Heart left ventricle (tissue), 16 donors: ENCODE measurements around the gene C1orf141. TPM values are rescaled to one million over a fixed set of nuclear protein-coding genes. Genes with fewer than 3 reads are reported as not detected.

ENCODE experiments used
- ATAC-seq, 4 donors: fragments of 200-7000 bp; cut with Tn5 transposase; one replicate each; pipeline ENCODE4 v1.9.1; 2020 to 2022; ENCODE audit warnings: moderate library complexity in 4 of 4, mild to moderate bottlenecking in 3 of 4, moderate number of reproducible peaks in 1 of 4
- DNase-seq, 5 donors: peaks; one replicate each; pipeline ENCODE4 v3.0.0-alpha.2; 2020
- H3K27ac ChIP-seq, 12 donors: fragments of 200-600 bp; sonication (generic) in 4 of 12; one replicate each; pipeline versions ENCODE4 v1.5.0 to v1.8.0; 2016 to 2022; ENCODE audit warnings: mild to moderate bottlenecking in 2 of 12
- H3K27me3 ChIP-seq, 9 donors: fragments of 200-600 bp; sonication (generic) in 2 of 9; one replicate each; pipeline versions ENCODE4 v1.5.1 to v1.8.0; 2016 to 2022; ENCODE audit warnings: mild to moderate bottlenecking in 3 of 9
- H3K36me3 ChIP-seq, 9 donors: fragments of 200-600 bp; sonication (generic) in 2 of 9; one replicate each; pipeline versions ENCODE4 v1.5.0 to v1.8.0; 2018 to 2022; ENCODE audit warnings: mild to moderate bottlenecking in 2 of 9
- H3K4me1 ChIP-seq, 12 donors: fragments of 200-600 bp; sonication (generic) in 4 of 12; one replicate each; pipeline versions ENCODE4 v1.5.0 to v1.8.0; 2016 to 2022; ENCODE audit warnings: mild to moderate bottlenecking in 3 of 12
- H3K4me3 ChIP-seq, 12 donors: fragments of 200-600 bp; sonication (generic) in 4 of 12; one replicate each; pipeline versions ENCODE4 v1.5.0 to v1.8.0; 2017 to 2022; ENCODE audit warnings: mild to moderate bottlenecking in 9 of 12, moderate library complexity in 4 of 12
- H3K9me3 ChIP-seq, 12 donors: fragments of 200-600 bp; sonication (generic) in 4 of 12; one replicate each; pipeline versions ENCODE4 v1.5.0 to v1.8.0; 2016 to 2022; ENCODE audit warnings: mild to moderate bottlenecking in 1 of 12
- CTCF ChIP-seq, 12 donors: fragments of 200-600 bp; sonication (generic) in 4 of 12; IDR thresholded peaks; one replicate each; pipeline versions ENCODE4 v1.5.0 to v1.8.0; 2018 to 2022; ENCODE audit warnings: antibody characterized with exemption in 12 of 12, mild to moderate bottlenecking in 5 of 12
- POLR2A ChIP-seq, 2 donors: fragments of 450-650 bp; IDR thresholded peaks; one replicate each; pipeline ENCODE4 v1.6.1; 2017; ENCODE audit warnings: antibody characterized with exemption in 2 of 2, mild to moderate bottlenecking in 2 of 2, moderate library complexity in 2 of 2
- WGBS, 4 donors: extraction: QIAGEN DNeasy Blood & Tissue Kit in 2 of 4; methylation state at CpG; one replicate each; pipeline versions ENCODE4 v1.1.5 to v1.1.7; 2013 to 2018; 5-methylcytosine and 5-hydroxymethylcytosine counted together
- intact Hi-C, 10 donors: fragments of 100-400 bp; cut with DNase I; formaldehyde crosslinking; loops; one replicate each; pipeline versions ENCODE4 v1.11.1 to v1.14.2; 2022
- polyA plus RNA-seq, 2 donors: library from polyadenylated mRNA; stranded (reverse); fragments of 200-250 nt; gene quantifications; one replicate each; pipeline ENCODE4 v1.2.3, GENCODE V29; 2013
- total RNA-seq, 9 donors: library from RNA; depleted of rRNA in 2 of 9; stranded (reverse); fragments of >200 nt in 2 of 9; fragmentation: NEBNext Ultra II Directional in 3 of 9; extraction: Animal tissue kit (Norgen Biotek cat#: 25700) in 3 of 9; gene quantifications; one replicate each; pipeline versions ENCODE4 v1.1.0 to v1.2.4, GENCODE V29; 2016 to 2023
- donor health status: ischemic (EF 13 %, LVEDD 7.1; RV severe dilation, severe dysfunction).
- donor health status: healthy with polysubstance abuse.
- donor health status: DM: no; HTN: yes; CAD: no.
- donor health status: DM: no; HTN: no; CAD: no.
- donor health status: ischemic (EF 25% LVEDD 6.9; RV normal size, moderate dysfunction).
- donor health status: ischemic (EF 25% LVEDD 5.7; RV mildly dilated, moderate dysfunction).
- donor health status: healthy.
- donor health status: DM: yes; HTN: yes; CAD: no.
- donor health status: ischemic (EF 35%, LVEDD 5.7; RV mildly dilated, moderate dysfunction).
- donor health status: nonischemic (EF 11% LVEDD 7.7; RV severe dilation, severe dysfunction).
- donor health status: DM: yes; HTN: yes; CAD: no.
- donor health status: PGD.
- donor health status: ischemic (EF 29% LVEDD 5.4; RV normal size, mild dysfunction).
- donor health status: nonischemic (EF 23%, LVEDD 6.1; RV moderate dilation, normal function).

The C1orf141 gene
- total and polyA plus RNA-seq, 11 donors = not detected

DNA sequence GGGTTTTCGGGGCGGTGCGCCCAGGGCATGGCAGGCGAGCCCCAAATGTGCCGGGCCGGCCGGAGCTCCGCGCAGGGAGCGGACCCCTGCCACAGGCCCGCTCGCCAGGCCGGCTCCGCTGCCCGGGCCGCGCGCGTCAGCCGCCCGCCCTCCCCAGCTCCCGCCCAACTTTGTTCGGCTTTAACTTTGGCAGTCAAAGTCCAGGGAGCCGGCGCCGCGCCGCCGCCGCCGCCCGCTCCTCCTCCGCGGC, 81.3 kb downstream of the C1orf141 start:
- peaks cover 0 to 26% (median 19%) of the 10 kb centered on the region in 9 donors for H3K36me3 ChIP-seq
- no peak for TF ChIP-seq POLR2A (IDR thresholded peaks at IDR 0.05)
- TF ChIP-seq CTCF (IDR thresholded peaks at IDR 0.05) = no peak
- H3K9me3 ChIP-seq = no peaks in the 10 kb centered on the region
- WGBS, 4 donors = 0 to 1% (median 1%) methylated on average over 25 to 34 of the region's 34 CpGs; no CpG with 5 or more reads in 1 of the 4 donors
- intact Hi-C loops = loop anchor here in 6 of 10 donors (5.0 to 10.0 kb wide), 8 partner anchors 41 to 299 kb away; partner anchors contain the start of genes DNAI4 (in 1 of the 6), DYNLT5 (in 1 of the 6) and MIER1 (in 1 of the 6)
- H3K27ac ChIP-seq = peak overlapping the region; percentile 88 to 99 (median 96)
- ATAC-seq = peak; percentile 24 to 90 (median 78)
- H3K4me3 ChIP-seq = peak overlapping the region; percentile 70 to 95 (median 80)
- DNase-seq = peak; percentile 68 to 78 (median 74)
- H3K4me1 ChIP-seq = peaks cover 0 to 28% (median 22%) of the 10 kb centered on the region in 12 donors
- no peaks in the 10 kb centered on the region for H3K27me3 ChIP-seq

GRCh38 chr1:67052741-67053534, 81.8 kb downstream of the C1orf141 start:
- Histone ChIP-seq H3K4me3 (peak overlapping the region; percentile 70 to 95 (median 80)), H3K27me3 (no peaks in the 10 kb centered on the region), H3K27ac (peak overlapping the region; percentile 88 to 99 (median 96)), H3K36me3 (peaks cover 0 to 31% (median 24%) of the 10 kb centered on the region in 9 donors), H3K9me3 (no peaks in the 10 kb centered on the region), H3K4me1 (peaks cover 0 to 28% (median 22%) of the 10 kb centered on the region in 12 donors)
- ATAC-seq (peak; percentile 21 to 43 (median 30)), DNase-seq (peak; percentile 18 to 64 (median 35))
- intact Hi-C loops = loop anchor here in 6 of 10 donors (5.0 to 10.0 kb wide), 8 partner anchors 41 to 298 kb away; partner anchors contain the start of genes DNAI4 (in 1 of the 6), DYNLT5 (in 1 of the 6) and MIER1 (in 1 of the 6)
- 2 to 4% (median 3%) methylated on average over 22 to 25 of the region's 25 CpGs for WGBS, 4 donors
- TF ChIP-seq POLR2A (IDR thresholded peaks at IDR 0.05) = no peak
- no peak for TF ChIP-seq CTCF (IDR thresholded peaks at IDR 0.05)

- TF ChIP-seq CTCF (IDR thresholded peaks at IDR 0.05) (no peak), POLR2A (IDR thresholded peaks at IDR 0.05) (no peak)
- intact Hi-C loops = loop anchor here in 6 of 10 donors (5.0 to 10.0 kb wide), 8 partner anchors 39 to 296 kb away; partner anchors contain the start of genes DNAI4 (in 1 of the 6), DYNLT5 (in 1 of the 6) and MIER1 (in 1 of the 6)
- no peak overlapping the region for H3K4me3 ChIP-seq
- no peaks in the 10 kb centered on the region for H3K27me3 ChIP-seq
- no peaks in the 10 kb centered on the region for H3K9me3 ChIP-seq
- ATAC-seq (no peak), DNase-seq (no peak)
- no peak overlapping the region for H3K27ac ChIP-seq
- peaks cover 0 to 49% (median 41%) of the 10 kb centered on the region in 9 donors for H3K36me3 ChIP-seq
- H3K4me1 ChIP-seq = peaks cover 0 to 31% (median 22%) of the 10 kb centered on the region in 12 donors
- 41 to 55% (median 43%) methylated on average over 4 of the region's 4 CpGs for WGBS, 4 donors
These were observed 83.6 kb downstream of the C1orf141 start for GRCh38 chr1:67051196-67051595.

DNA sequence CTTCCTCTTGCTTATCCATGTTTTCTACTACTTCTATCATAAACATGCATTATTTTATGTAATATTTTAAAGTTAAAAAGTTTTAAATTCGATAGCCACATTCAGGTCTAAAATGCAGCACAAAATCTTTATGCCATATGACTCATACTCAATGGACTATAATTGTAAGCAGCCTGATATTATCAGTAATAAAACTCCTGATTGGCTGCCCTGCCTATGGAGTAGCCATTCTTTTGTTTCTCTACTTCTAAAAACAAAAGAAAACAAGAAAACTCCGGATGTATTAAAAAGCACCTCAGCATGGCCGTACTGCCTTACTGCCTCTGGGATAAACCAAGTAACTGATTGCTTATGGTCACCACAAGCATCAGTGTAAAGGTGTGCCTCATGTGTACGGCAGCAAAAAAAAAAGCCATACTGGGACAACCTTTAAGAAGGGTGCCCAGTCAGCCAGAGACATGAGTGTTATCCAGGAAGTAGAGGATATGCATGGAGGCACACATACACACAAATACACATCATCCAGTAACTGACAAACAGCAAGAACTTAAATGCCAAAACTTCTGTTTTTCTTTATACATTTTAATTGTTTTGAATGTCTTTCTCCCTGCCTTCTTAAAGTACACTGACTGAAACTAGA, 90.0 kb downstream of the C1orf141 start:
- no peak for ATAC-seq
- H3K9me3 ChIP-seq = no peaks in the 10 kb centered on the region
- H3K27me3 ChIP-seq = no peaks in the 10 kb centered on the region
- H3K36me3 ChIP-seq = peaks cover 0 to 100% (median 92%) of the 10 kb centered on the region in 9 donors
- DNase-seq = no peak
- intact Hi-C loops = no loop called here
- TF ChIP-seq POLR2A (IDR thresholded peaks at IDR 0.05) (no peak), CTCF (IDR thresholded peaks at IDR 0.05) (no peak)
- peaks cover 0 to 15% (median 5%) of the 10 kb centered on the region in 12 donors for H3K4me1 ChIP-seq
- H3K27ac ChIP-seq = no peak overlapping the region
- 86 to 96% (median 90%) methylated on average over 4 of the region's 4 CpGs for WGBS, 4 donors
- H3K4me3 ChIP-seq = no peak overlapping the region
